Stimulated activated CD8-positive, alpha-beta memory T cell treated with anti-CD3 and anti-CD28 coated beads, Interleukin-15, amount 100 ng/mL, for 1 hour (primary cell): Measurements from ENCODE around the gene RPUSD2.
A peak's percentile ranks its signal among the peaks of the same experiment; 100 is the strongest.

Experiments
- DNase-seq: peaks from one replicate; pipeline ENCODE4 v3.0.0-alpha.2; 2020; ENCODE audit warnings: low read depth

The RPUSD2 gene

DNA sequence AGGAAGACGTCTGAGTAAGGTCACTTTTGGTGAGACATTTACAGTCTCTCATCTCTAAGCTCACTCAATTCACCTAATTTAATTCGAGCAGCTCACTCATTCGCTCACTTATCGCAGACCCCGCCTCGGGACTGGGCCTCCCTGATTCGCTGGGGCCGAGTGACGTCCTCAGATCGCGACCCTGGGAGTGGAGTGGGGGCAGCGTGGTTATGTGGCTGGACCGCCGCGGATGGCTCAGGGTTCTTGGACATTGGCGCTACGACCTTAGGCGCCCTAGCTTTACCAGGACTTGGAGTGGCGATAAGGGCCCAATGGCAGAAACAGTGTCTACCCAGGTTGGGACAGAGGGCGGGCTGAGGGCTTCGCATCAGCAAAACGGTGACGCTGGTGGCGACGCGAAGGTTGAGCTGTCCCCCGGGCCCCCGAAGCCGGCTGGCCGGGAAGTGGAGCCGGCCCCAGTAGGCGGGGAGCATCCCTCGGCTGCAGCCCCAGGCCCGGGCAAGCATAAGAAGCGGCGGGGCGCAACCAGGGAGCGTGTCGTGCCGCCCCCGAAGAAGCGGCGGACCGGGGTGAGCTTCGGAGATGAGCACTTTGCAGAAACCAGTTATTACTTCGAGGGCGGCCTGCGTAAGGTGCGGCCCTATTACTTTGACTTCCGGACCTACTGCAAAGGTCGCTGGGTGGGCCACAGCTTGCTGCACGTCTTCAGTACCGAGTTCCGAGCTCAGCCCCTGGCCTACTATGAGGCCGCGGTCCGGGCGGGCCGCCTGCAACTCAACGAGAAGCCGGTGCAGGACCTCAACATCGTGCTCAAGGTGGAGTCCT, at the start of gene RPUSD2:
Gene RPUSD2 (plus strand): TSS at position 171 of the 825 bp plus-strand sequence. CDS start 39 bp downstream, at position 210.
- peak; percentile 92 for DNase-seq

- no peak for DNase-seq
Observed at GRCh38 chr15:40523611-40524010, 45.5 kb upstream of the RPUSD2 start.

- no peak for DNase-seq
Observed at GRCh38 chr15:40525855-40526254, 43.2 kb upstream of the RPUSD2 start.

- no peak for DNase-seq
Observed at GRCh38 chr15:40528801-40529200, 40.3 kb upstream of the RPUSD2 start.

GRCh38 chr15:40533763-40534364, 35.2 kb upstream of the RPUSD2 start:
- DNase-seq: no peak

GRCh38 chr15:40534371-40534770, 34.7 kb upstream of the RPUSD2 start:
- no peak for DNase-seq

DNA sequence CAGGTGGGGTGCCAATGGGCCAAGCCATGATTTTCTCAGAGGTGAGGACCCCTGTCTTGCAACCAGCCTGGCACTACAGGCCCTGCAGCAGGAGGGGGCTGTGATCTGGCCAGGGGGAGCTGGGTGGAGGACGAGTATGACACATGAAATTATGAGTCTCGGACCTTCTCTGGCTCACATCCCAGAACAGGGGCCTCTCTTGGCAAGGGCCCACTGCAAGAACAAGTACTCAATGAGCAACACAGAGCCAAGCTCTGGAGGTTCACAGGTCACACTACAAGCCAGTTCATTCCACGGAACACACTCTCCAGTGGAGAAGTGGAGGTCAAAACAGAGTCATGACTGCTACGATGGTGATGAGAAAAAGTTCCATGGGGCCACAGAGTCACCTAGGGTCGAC, 32.6 kb upstream of the RPUSD2 start:
- DNase-seq: no peak

DNA sequence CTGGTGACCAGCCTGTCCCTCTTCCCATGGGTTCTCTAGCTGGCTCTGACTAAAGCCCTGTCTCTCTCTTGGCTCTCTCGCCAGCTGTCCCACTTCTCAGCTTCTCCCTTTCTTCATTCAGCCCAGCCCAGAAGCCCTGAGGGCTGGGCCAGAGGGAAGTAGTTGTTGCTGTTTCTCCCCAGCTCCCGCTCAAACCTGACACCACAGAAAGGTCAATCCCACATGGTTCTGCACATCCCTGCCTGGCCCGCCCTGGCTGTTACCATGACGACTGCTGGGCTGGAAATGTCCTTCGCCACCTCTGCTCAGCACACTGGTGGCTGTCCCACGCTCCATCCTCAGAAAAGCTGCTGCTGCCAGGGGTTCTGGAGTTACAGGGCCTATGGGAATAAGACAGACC, 30.1 kb upstream of the RPUSD2 start:
- DNase-seq: no peak

DNA sequence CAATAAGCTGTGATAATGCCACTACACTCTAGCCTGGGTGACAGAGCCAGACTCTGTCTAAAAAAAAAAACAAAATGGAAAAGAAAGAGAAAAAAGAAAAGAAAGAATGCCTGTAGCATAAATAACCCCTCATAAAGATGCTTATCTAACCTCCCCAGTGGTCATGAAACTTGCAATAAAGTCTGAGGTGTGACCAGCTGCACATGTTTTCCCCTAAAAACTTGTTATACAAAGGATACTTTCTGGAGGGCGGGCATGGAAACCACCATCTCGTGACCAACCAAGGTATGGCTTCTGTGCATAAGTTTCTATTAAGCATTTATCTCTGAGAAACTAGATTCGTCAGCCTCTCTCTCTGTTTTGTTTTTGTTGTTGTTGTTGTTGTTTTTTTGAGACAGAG, 26.0 kb upstream of the RPUSD2 start:
- no peak for DNase-seq

GRCh38 chr15:40543631-40544294, 25.3 kb upstream of the RPUSD2 start:
- no peak for DNase-seq

DNA sequence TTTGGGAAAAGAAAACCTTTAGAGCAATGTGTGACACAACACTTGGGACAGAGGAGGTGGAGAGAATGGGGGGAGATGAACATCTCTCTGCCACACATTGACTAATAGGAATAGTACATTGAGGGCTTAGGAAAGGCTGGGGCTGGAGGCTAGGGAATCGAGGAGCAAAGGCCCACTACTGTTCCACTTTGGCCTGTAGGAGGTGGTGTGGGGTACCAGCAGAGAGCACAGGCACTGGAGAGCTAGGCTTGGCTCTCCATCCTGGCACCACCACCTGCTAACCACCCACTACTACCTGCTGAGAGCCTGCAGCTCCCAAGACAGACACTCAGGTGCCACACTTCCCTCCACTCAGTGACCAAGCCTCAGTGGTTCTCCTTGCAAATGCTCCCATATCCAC, 23.6 kb upstream of the RPUSD2 start:
- DNase-seq: no peak

DNA sequence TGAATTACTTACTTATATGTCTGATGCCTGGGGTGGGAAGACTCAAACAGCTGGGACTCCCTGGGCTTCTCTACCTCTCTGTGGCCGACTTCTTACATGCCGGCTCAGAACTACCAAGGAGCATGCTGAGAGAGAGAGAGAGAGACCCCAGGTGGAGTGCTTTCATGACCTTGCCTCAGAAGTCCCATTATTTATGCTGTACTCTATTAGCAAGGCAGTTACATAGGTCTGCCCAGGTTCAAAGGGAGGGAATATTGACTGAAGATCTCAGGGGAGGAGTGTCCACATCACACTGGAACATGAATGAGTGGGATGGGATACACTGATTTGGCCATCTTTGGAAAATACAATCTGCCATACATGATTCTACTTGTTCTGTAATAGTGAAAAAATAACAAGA, 20.5 kb upstream of the RPUSD2 start:
- DNase-seq: no peak

DNA sequence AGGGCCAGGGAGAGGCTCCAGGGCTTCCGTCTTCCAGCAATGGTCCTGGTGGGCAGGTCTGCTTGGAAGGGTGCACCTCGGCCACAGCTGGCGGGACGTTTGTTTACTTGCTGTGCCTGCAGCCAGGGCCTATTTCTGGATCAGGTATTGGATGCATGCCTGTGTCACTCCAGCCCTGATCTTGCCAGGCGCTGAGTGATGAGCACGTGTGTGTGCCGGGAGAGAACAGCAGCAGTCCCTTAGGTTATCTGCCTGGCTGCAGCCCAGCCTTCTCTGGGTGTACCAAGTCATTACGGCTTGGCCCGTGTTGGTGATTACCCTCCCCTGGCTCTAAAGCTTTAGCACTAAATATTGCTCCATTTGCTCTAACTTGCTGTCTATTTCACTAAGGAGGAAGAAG, 19.2 kb upstream of the RPUSD2 start:
- DNase-seq: no peak

GRCh38 chr15:40550341-40551037, 18.6 kb upstream of the RPUSD2 start:
- DNase-seq: no peak

DNA sequence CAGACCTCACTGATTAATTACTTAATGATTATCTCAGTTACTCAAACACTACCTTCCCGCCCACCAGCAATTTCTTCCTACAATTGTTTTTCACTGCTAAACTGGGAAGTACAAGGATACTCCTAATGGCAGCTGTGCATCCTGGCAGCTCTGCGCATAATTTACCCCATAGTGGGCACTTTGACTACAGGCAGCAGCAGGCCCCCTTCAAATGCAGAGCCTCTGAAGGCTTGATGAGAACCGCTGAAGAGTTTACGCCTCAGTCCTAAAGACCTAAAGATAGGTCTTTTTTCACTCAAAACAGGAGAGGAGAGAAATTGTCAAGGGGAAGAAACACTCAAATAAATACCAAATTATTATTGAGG, 15.0 kb upstream of the RPUSD2 start:
- DNase-seq: no peak

- DNase-seq: no peak
Observed at GRCh38 chr15:40555876-40556275, 13.2 kb upstream of the RPUSD2 start.

- DNase-seq: no peak
Observed at GRCh38 chr15:40558952-40559742, 10.0 kb upstream of the RPUSD2 start.

DNA sequence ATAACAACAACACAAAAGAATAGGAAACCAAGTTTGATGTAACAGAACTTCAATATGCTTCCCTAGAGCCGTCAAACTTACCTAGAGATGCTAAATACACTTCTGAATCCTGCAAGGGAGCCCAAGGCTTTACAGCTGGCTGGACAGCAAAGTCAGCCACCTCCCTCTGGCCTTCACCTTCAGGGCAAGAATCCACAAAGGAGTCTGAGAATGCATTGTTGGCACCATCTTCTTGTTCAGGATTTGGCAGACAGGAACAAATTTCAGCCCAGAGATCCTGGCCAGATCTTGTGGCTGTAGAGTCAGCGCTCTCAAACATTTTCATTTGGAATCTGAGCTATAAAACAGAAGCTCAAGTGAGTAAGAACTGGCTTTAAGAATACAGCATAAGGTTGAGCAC, 6.4 kb upstream of the RPUSD2 start:
- DNase-seq: no peak

DNA sequence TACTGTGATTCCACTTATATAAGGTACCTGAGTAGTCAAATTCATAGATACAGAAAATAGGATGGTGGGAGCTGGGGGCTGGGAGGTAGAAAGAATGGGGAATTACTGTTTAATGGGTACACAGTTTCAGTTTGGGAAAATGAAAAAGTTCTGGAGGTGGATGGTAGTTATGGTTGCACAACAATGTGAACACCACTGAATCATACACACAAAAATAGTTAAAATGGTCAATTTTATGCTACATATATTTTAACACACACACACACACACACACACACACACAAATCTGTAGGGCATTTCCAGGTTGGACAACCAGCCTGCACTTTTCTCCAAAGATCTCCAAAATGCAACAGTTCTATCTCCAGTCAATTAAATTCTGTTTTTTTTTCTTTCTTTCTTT, 5.7 kb upstream of the RPUSD2 start:
- no peak for DNase-seq

- DNase-seq: peak; percentile 91
Observed at GRCh38 chr15:40564591-40565332, 4.3 kb upstream of the RPUSD2 start, which contains the start of gene CCDC32. TSS of gene CCDC32 (minus strand) at chr15:40565042. CDS start at chr15:40563015, 2,027 bp downstream.
